K562 (cell line): Measurements from ENCODE around the gene TSPOAP1. TPM values are rescaled to one million over a fixed set of nuclear protein-coding genes. Genes with fewer than 3 reads are reported as not detected.

Experiments used
- CREM ChIP-seq: IDR thresholded peaks from 2 replicates; pipeline ENCODE4 v1.6.1; 2014; ENCODE audit warnings: antibody characterized with exemption, low read depth
- EP300 ChIP-seq: IDR thresholded peaks from 2 replicates; pipeline ENCODE4 v1.6.1; 2012; ENCODE audit warnings: low read length, improper control_type of control experiment
- FOXJ2 ChIP-seq: fragments of 200-800 bp; sonication (Bioruptor generic); IDR thresholded peaks from 2 replicates; pipeline ENCODE4 v1.6.1; 2016; ENCODE audit warnings: missing genetic modification characterization, missing compliant biosample characterization
- HDAC1 ChIP-seq, 2 experiments: fragments of 450-650 bp; IDR thresholded peaks; 2 replicates each; pipeline ENCODE4 v1.6.1; 2016 to 2017; ENCODE audit warnings: inconsistent platforms in 1 of 2, mild to moderate bottlenecking in 1 of 2, moderate library complexity in 1 of 2
- NFE2 ChIP-seq: IDR thresholded peaks from 2 replicates; pipeline ENCODE4 v1.6.1; 2014; ENCODE audit warnings: antibody characterized with exemption, low read depth
- POLR3A ChIP-seq: IDR thresholded peaks from 2 replicates; pipeline ENCODE4 v1.6.1; 2011; ENCODE audit warnings: borderline replicate concordance, mild to moderate bottlenecking, moderate library complexity; ENCODE audit not compliant: insufficient read length, insufficient read depth; ENCODE audit errors: extremely low read depth
- PRPF4 ChIP-seq: fragments of 200-400 bp; formaldehyde crosslinking; IDR thresholded peaks from one replicate; pipeline ENCODE4 v1.6.1; 2017; ENCODE audit warnings: low read length, low read depth, mild to moderate bottlenecking; ENCODE audit not compliant: insufficient read depth, poor library complexity, severe bottlenecking
- YY1 ChIP-seq, 3 experiments: IDR thresholded peaks; 2 replicates each; pipeline ENCODE4 v1.6.1; 2011; ENCODE audit warnings: low read length in 2 of 3, mild to moderate bottlenecking in 2 of 3, moderate library complexity in 2 of 3, borderline replicate concordance in 1 of 3, control low read depth in 1 of 3, low read depth in 1 of 3; ENCODE audit not compliant: insufficient read depth in 3 of 3, insufficient replicate concordance in 2 of 3, control insufficient read depth in 1 of 3, insufficient read length in 1 of 3; ENCODE audit errors: extremely low read depth in 1 of 3
- ZKSCAN3 ChIP-seq: fragments of 250-450 bp; sonication (Bioruptor Pico); IDR thresholded peaks from 2 replicates; pipeline ENCODE4 v1.4.0; 2020
- ZNF347 ChIP-seq: fragments of 450-650 bp; formaldehyde crosslinking; IDR thresholded peaks from 2 replicates; pipeline ENCODE4 v1.4.0; 2020; ENCODE audit warnings: low read depth, mild to moderate bottlenecking, moderate library complexity
- ZNF436 ChIP-seq: fragments of 250-450, 450-650 bp; sonication (Bioruptor Pico); formaldehyde crosslinking; IDR thresholded peaks from 2 replicates; pipeline ENCODE4 v1.7.0; 2020; ENCODE audit warnings: mild to moderate bottlenecking
- ZNF57 ChIP-seq: fragments of 450-650 bp; formaldehyde crosslinking; IDR thresholded peaks from 2 replicates; pipeline ENCODE4 v1.4.0; 2020; ENCODE audit warnings: mild to moderate bottlenecking, moderate library complexity
- polyA plus RNA-seq, 8 experiments: library from polyadenylated mRNA; depleted of rRNA in 4 of 8; stranded (reverse) in 5 of 8; unstranded in 3 of 8; fragments of >200 nt; fragmentation: Nextera tagmentation in 2 of 8; fragmentation: Illumina TruSeq in 1 of 8; extraction: Ambion mirVana in 2 of 8; extraction: Trizol in 1 of 8; gene quantifications; 2 replicates each; pipeline versions ENCODE4 v1.2.1 to v1.2.3, GENCODE V29; 2011 to 2014; ENCODE audit warnings: inconsistent platforms in 1 of 8, missing spikeins in 1 of 8
- total RNA-seq, 7 experiments: library from RNA; depleted of rRNA in 6 of 7; stranded (reverse); fragments of >200 nt in 6 of 7; fragmentation: Illumina TruSeq in 2 of 7; extraction: Trizol in 2 of 7; gene quantifications; 2 replicates each; pipeline versions ENCODE4 v1.2.1 to v1.2.3, GENCODE V29; 2011 to 2021; ENCODE audit warnings: low replicate concordance in 1 of 7
- TF ChIP-seq, protein P1 (sequence below): fragments of 450-650 bp; IDR thresholded peaks from 2 replicates; pipeline ENCODE4 v1.6.1; 2016; ENCODE audit warnings: borderline replicate concordance
- TF ChIP-seq, protein P2 (sequence below): sonication (generic); formaldehyde crosslinking; IDR thresholded peaks from 2 replicates; pipeline ENCODE4 v1.8.1; 2023; ENCODE audit warnings: mild to moderate bottlenecking, missing genetic modification reagents, moderate library complexity
- TF ChIP-seq, protein P3 (sequence below): IDR thresholded peaks from 2 replicates; pipeline ENCODE4 v1.6.1; 2016; ENCODE audit warnings: missing genetic modification characterization, missing compliant biosample characterization
- TF ChIP-seq, protein P4 (sequence below), 2 experiments: fragments of 450-650 bp in 1 of 2; sonication (generic) in 1 of 2; formaldehyde crosslinking; conservative IDR thresholded peaks; 2 replicates each; pipeline versions ENCODE4 v1.4.0 to v1.8.1; 2020 to 2022; ENCODE audit warnings: mild to moderate bottlenecking in 1 of 2, missing genetic modification reagents in 1 of 2

The TSPOAP1 gene
- total and polyA plus RNA-seq, 9 of the 15 experiments (the other 6 are each of a cell fraction or from before 2014, with no cell fraction given) = 0.87 to 3.9 (median 1.8) TPM; not detected in 2

DNA sequence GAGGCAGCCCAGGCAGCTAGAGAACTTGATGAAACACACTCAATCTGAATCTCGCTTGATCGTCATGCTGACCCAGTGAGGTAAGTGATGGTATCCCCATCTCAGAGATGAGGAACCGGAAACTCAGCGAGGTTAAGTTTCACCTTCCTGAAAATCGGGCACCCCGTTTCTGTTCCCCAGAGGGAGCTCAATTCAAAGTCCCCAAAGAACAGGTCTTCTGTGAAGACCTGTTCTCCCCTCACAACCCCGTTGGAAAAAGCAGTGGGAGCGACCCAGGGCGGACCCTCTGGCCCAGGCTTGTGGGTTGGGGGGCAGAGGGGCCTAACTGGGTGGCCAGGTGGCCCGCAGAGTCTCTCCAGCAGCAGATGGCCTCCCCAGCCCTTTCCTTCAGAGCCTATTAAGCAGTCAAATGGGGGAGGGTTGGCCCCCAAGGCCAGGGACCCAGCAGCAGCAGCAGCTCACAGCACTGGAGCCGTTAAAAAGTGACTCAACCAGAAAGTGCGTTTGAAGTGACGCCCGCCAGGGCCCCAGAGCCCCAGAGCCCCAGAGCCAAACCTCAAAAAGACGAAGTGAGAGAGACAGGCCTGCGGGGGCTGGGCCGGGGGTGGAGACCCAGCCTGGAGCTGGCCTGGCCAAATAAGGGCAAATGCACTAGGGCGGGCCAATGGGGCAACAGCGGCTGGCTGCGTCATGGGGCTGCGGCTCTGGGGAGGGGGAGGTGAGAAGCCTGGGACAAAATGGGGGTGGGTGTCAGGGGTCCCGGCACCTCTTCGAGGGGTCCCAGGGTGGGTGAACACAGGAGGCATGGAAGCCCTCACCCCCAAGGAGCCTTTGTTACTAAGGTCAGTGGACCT is 9.2 kb upstream of the TSPOAP1 start (continued):
- TF ChIP-seq FOXJ2 (0 out of 2 replicates have a peak, but pooled peaks have one; percentile 37), YY1 (IDR thresholded peaks at IDR 0.05; ENCODE audit: borderline replicate concordance in 1 of 3, control insufficient read depth in 1 of 3, extremely low read depth in 1 of 3, insufficient read depth in 3 of 3, insufficient read length in 1 of 3, insufficient replicate concordance in 2 of 3, low read depth in 1 of 3, low read length in 2 of 3) (peak in 2 of 3 experiments; percentile 32 to 55), CREM (peak; percentile 86), HDAC1 (IDR thresholded peaks at IDR 0.05) (no peak), PRPF4 (no peak), ZNF347 (CRISPR knock-in tag) (no peak), ZNF436 (CRISPR knock-in tag) (no peak), EP300 (peak; percentile 74), ZKSCAN3 (CRISPR knock-in tag) (no peak), POLR3A (no peak), ZNF57 (CRISPR knock-in tag) (no peak), NFE2 (peak; percentile 40; the same call in 1 of the 2 replicates)
- TF ChIP-seq, protein P1, sequence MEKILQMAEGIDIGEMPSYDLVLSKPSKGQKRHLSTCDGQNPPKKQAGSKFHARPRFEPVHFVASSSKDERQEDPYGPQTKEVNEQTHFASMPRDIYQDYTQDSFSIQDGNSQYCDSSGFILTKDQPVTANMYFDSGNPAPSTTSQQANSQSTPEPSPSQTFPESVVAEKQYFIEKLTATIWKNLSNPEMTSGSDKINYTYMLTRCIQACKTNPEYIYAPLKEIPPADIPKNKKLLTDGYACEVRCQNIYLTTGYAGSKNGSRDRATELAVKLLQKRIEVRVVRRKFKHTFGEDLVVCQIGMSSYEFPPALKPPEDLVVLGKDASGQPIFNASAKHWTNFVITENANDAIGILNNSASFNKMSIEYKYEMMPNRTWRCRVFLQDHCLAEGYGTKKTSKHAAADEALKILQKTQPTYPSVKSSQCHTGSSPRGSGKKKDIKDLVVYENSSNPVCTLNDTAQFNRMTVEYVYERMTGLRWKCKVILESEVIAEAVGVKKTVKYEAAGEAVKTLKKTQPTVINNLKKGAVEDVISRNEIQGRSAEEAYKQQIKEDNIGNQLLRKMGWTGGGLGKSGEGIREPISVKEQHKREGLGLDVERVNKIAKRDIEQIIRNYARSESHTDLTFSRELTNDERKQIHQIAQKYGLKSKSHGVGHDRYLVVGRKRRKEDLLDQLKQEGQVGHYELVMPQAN = no peak; the same call in 1 of the 2 replicates
- TF ChIP-seq, protein P2, sequence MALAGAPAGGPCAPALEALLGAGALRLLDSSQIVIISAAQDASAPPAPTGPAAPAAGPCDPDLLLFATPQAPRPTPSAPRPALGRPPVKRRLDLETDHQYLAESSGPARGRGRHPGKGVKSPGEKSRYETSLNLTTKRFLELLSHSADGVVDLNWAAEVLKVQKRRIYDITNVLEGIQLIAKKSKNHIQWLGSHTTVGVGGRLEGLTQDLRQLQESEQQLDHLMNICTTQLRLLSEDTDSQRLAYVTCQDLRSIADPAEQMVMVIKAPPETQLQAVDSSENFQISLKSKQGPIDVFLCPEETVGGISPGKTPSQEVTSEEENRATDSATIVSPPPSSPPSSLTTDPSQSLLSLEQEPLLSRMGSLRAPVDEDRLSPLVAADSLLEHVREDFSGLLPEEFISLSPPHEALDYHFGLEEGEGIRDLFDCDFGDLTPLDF (CRISPR knock-in tag) = no peak
- TF ChIP-seq, protein P3, sequence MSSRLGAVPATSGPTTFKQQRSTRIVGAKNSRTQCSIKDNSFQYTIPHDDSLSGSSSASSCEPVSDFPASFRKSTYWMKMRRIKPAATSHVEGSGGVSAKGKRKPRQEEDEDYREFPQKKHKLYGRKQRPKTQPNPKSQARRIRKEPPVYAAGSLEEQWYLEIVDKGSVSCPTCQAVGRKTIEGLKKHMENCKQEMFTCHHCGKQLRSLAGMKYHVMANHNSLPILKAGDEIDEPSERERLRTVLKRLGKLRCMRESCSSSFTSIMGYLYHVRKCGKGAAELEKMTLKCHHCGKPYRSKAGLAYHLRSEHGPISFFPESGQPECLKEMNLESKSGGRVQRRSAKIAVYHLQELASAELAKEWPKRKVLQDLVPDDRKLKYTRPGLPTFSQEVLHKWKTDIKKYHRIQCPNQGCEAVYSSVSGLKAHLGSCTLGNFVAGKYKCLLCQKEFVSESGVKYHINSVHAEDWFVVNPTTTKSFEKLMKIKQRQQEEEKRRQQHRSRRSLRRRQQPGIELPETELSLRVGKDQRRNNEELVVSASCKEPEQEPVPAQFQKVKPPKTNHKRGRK (tag) = no peak
- TF ChIP-seq, protein P4, sequence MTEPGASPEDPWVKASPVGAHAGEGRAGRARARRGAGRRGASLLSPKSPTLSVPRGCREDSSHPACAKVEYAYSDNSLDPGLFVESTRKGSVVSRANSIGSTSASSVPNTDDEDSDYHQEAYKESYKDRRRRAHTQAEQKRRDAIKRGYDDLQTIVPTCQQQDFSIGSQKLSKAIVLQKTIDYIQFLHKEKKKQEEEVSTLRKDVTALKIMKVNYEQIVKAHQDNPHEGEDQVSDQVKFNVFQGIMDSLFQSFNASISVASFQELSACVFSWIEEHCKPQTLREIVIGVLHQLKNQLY (CRISPR knock-in tag; conservative IDR thresholded peaks at IDR 0.05) = no peak
